DMS53 treated with DMSO at 0.1 percent for 48 hours (cell line): ENCODE results near the gene RECQL5.

Experiments used
- DNase-seq: peaks from one replicate; lab custom pipeline; 2025; ENCODE audit not compliant: unreplicated experiment; lab: John Stamatoyannopoulos, UW

RECQL5 gene

GRCh38 chr17:75688209-75688825 lies 21.4 kb upstream of the RECQL5 start:
- no peak for DNase-seq

GRCh38 chr17:75685499-75685898 lies 18.5 kb upstream of the RECQL5 start:
- no peak for DNase-seq

- DNase-seq = no peak
These were observed 18.0 kb upstream of the RECQL5 start for GRCh38 chr17:75684924-75685323.

- no peak for DNase-seq
These were observed 17.3 kb upstream of the RECQL5 start for GRCh38 chr17:75684249-75684648.

- DNase-seq = no peak
These were observed 16.6 kb upstream of the RECQL5 start for GRCh38 chr17:75683583-75683982.

- DNase-seq = no peak
These were observed 14.3 kb upstream of the RECQL5 start for GRCh38 chr17:75681289-75681688.

GRCh38 chr17:75680431-75680830 lies 13.5 kb upstream of the RECQL5 start:
- DNase-seq = no peak

GRCh38 chr17:75679706-75680211 lies 12.8 kb upstream of the RECQL5 start:
- DNase-seq = no peak

GRCh38 chr17:75676461-75676860 lies 9.5 kb upstream of the RECQL5 start:
- no peak for DNase-seq

- DNase-seq = no peak
These were observed 6.5 kb upstream of the RECQL5 start for GRCh38 chr17:75673487-75673886.

GRCh38 chr17:75672011-75672410 lies 5.1 kb upstream of the RECQL5 start:
- no peak for DNase-seq

- DNase-seq = no peak
These were observed 3.9 kb upstream of the RECQL5 start for GRCh38 chr17:75670868-75671267.

GRCh38 chr17:75668489-75668888 lies 1.5 kb upstream of the RECQL5 start:
- no peak for DNase-seq

GRCh38 chr17:75667825-75668224 lies 871 bp upstream of the RECQL5 start:
- DNase-seq = no peak

- DNase-seq = no peak
These were observed 973 bp downstream of the RECQL5 start for GRCh38 chr17:75665981-75666380.

- no peak for DNase-seq
These were observed 2.8 kb downstream of the RECQL5 start for GRCh38 chr17:75664099-75664549.

GRCh38 chr17:75662511-75662910 lies 4.4 kb downstream of the RECQL5 start:
- no peak for DNase-seq

GRCh38 chr17:75661531-75661930 lies 5.4 kb downstream of the RECQL5 start:
- DNase-seq = no peak

GRCh38 chr17:75658237-75658636 lies 8.7 kb downstream of the RECQL5 start:
- DNase-seq = no peak

GRCh38 chr17:75654176-75654575 lies 12.8 kb downstream of the RECQL5 start:
- peak; percentile 52 for DNase-seq

- no peak for DNase-seq
These were observed 13.9 kb downstream of the RECQL5 start for GRCh38 chr17:75652934-75653549.

- DNase-seq = no peak
These were observed 14.6 kb downstream of the RECQL5 start for GRCh38 chr17:75652341-75652740.

- DNase-seq = no peak
These were observed 16.1 kb downstream of the RECQL5 start for GRCh38 chr17:75650874-75651273.
